Measurements from ENCODE around the gene REP15.
"Not testable (repeated sequence)": the region's sequence is repeated elsewhere in the genome, so short reads cannot be mapped to it uniquely, and the experiment has no call there.

Gene REP15

DNA sequence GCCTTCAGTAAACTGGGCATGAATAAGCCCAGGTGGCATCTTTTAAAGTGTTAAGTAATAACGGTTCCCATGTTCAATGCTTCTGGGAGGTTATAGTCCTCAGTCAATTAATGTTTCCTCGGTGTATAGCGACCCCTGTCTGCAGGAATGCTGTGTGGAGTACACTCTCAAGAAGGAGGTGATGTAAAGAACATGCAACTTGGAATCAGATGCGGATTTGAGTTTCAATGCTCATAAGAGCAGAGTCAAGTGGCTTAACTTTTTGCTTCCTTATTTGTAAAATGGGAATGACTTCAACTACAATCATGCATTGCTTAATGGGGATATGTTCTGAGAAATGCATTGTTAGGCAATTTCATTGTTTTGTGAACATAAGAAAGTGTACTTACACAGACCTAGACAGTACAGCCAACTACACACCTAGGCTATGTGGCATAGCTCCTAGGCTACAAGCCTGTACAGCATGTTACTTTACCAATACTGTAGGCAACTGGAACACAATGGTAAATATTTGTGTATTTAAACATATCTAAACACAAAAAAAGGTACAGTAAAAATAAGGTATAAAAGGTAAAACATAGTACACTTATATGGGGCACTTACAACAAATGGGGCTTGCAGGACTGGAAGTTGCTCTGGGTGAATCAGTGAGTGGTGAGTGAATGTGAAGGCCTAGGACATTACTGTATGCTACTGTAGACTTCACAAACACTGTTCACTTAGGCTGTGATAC, 7.6 kb downstream of the REP15 start:
- FAIRE-seq, result no peak

DNA sequence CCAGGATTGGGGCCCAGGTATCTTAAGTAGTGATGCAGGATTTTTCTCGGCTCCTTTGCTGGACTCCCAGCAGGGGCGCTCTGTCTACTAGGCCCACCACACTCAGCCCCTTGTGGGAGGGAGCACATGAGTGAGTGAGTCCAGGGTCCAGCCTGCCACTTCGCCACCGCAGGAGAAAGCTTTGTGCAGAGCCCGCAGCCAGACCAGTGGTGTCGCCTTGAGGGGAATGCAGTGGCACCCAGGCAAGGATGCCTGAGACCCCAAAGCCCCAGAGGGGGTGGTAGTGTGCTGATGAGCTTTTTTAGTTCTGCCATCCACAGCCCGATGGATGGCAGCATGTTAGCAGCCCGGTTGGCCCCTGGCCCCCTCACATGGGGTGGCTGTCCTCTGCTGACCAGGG, 9.0 kb downstream of the REP15 start:
- no peak for FAIRE-seq

DNA sequence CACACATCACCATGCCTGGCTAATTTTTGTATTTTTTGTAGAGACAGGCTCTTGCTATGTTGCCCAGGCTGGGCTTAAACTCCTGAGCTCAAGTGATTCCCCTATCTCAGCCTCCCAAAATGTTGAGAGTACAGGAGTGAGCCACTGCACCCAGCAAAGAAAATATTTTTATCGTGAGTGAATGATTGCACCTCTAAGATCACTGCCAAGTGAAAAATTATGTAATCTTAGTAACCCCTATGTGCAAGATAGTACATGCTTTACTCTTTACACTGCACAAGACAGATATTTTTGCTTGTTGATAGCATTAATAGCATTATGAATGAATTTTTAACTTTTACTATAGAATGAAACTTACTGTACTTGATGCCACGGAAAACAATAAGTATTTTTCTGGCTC, 11.0 kb downstream of the REP15 start:
- FAIRE-seq, result no peak

DNA sequence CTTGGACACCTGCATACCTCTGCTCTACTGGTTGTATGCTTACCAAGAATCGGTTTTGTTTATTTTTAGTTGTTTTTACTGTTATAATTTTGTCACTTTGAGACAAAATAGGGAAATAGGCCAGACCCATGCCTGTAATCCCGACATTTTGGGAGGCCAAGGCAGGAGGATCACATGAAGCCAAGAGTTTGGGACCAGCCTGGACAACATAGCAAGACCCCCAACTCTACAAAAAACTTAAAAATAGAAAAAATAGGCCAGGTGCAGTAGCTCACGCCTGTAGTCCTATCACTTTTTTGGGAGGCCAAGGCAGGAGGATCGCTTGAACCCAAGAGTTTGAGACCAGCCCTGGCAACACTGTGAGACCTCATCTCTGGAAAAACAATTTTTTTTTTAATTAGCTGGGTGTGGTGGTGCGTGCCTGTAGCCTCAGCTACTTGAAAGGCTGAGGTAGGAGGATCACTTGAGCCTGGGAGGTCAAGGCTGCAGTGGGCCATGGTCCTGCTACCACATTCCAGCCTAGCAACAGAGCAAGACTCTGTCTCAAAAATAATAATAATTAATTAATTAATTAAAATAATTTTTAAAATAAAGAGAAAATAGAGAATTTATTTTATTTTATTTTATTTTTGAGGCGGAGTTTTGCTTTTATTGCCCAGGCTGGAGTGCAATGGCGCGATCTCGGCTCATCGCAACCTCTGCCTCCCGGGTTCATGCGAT, 13.1 kb downstream of the REP15 start:
- FAIRE-seq, result no peak

DNA sequence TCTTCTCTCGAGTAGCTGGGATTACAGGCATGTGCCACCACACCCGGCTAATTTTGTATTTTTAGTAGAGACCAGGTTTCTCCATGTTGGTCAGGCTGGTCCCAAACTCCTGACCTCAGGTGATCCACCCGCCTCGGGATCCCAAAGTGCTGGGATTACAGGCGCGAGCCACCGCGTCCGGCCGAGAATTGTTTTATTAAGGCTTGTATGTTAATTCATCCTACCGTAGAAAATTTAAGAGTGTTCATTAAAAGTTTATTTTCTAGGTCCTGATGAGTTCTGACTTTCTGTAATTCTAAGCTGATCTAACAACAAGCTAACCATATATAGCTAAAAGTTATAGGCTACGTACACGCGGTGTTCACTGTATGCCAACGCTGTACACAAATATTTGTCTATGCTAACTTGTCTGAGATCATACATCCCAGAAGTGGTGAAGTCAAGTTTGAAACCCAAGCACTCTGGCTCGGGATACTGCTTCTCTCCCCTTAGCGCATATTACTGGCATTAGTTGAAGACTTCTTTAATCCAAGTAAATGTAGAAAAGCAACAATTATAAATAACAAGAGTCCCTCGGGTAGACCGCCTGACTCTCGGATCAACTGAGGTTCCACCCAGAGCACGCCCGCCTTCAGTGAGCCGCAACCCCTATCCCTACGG, 13.8 kb downstream of the REP15 start:
- FAIRE-seq, result no peak

DNA sequence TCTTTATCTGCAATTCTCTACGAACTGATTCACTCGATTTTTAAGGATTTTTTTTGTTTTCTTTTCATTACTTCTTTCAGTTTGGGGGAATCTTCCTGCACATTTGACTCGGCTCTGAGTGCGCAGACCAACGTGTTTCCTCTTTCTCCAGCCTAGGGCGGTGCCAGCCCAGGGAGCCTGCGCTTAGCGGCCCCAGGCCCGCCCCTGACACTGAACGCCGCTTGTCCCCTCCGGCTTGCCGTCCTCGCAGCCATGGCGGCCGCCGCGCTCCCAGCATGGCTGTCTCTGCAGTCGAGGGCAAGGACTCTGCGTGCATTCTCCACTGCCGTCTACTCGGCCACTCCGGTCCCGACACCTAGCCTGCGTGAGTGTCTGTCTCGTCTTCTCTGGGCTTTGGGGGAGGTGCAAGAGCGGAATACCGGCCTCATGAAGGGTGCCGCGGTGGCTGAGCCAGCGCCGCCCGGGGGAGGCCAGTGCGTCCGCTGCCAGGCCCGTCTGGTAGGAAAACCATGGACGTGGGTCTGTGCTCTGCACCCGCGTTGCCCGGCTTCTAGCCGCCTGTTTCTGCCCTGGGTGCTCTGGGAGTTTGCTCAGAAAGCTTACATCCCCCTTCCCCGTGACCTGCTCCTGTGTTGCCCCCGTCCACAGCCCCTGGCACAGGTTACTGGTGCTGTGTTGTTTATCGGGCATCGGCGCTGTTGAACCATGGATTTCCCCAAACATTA, 14.5 kb downstream of the REP15 start, which contains the start of gene MRPS35:
MRPS35 (plus strand) TSS at position 241 of the 725 bp plus-strand sequence; CDS start at position 253, 12 bp downstream.
- FAIRE-seq, result no peak

DNA sequence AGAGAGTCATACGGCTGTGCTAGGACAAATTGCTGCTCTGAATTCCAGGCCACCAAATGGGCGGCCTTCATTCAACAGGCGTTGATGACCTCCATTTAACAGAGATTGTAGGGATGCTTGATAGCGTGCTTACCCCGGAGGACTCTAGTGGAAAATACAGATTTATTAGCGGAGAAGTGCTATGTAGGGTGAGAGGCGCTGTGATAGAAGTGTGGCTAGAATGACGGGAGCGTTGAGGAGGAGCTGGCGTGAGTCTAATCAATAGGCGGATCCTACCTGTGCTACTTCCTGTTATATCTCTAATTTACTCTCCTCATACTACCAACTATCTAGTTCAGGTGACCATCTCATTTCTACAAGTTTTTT, 15.1 kb downstream of the REP15 start:
- no peak for FAIRE-seq

DNA sequence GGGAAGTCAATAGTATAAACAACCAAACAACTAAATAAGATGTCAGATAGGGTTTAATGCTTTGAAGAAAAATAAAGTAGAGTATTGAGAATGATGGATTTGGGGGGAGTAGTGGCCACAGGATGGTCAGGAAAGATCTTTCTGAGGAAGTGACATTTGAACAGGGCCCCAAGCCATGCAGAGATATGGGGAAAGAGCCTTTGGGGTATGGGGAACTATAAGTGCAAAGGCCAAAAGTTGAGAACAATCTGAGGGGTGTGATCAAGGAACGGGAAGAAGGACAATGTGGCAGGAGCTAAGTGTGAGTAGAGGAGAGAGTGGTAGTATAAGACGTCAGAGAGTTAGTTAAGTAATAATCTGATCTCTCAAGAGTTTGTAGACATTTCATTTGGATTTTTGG, 15.7 kb downstream of the REP15 start:
- FAIRE-seq, result no peak

DNA sequence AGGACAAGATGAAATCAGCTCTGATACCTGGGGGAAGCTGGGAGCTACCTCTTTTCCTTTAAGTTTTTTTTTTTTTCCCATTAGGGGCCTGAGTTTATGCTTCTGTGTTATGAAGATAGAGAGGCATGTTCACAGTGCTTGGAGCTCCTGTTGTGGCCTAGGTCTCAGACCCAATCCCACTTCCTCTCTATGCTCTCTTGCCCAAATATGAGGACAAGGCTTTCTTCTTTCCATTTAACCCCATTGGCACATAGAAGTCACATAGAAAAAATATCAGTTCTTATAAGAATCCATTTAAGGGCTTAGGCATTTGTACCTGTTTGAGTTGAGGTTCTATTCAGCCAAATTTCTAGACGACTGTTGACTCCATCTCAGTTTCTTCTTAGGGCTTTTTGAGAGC, 27.0 kb downstream of the REP15 start:
- FAIRE-seq, result no peak

DNA sequence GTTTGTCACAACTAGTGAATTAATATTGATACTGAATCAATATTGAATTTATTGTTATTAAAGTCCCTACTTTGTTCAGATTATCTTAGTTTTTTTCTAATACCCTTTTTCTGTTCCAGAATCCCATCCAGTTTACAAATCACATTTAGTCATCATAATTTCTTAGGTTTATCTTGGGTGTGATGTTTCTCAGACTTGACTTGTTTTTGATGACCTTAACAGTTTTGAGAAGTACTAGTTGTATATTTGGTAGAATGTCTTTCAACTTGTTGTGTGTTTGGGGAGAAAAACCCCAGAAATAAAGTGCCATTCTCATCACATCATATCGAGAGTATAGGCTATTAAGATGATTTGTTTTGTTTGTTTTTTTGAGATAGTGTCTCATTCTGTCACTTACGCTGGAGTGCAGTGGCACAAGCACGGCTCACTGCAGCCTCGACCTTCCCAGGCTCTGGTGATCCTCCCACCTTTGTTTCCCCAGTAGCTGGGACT, 33.9 kb downstream of the REP15 start:
- FAIRE-seq, result no peak

DNA sequence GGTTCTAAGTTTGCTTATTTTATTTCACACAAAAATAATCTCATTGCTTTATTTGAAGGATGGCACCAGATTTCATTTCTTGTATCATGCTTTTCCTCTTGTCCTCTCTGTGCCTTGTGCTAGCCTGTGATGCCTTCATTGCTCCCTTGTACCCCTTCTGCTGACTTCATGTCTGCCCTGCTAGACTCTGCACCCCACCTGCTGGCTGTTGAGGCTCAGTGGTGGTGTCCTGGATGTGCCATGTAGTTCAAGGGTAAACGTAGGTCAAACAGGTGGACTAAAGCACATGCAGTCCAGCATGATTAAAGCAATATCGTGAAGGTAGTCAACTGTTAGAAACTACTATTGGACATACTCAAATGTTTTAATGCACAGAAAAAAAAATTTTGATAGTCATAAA, 36.0 kb downstream of the REP15 start:
- no peak for FAIRE-seq

DNA sequence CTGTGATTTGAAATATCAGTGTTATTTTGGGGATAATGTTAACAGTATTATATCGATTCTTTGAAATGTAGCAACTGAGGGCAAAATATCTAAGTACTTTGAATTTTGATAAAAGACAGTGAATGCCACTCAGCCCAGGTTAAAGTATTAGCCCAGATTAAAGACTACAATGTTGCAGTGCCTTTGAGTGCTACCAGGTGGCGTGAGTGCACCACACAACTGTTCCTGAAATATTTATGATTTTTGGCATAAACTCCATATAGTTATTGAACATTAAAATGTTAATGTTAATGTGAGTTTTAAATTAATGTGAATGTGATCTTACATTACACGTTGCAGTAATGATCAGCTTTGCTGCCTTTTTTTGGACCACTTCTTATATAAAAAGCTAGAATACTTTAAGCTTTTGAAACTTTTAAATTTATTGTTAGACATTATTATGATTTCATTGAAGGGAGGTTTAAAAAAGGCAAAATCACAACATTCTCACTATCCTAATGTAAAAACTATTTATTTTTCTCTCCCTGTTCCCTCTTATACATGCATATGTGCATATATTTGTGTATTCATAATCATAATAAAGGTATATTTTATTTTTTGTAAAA, 36.9 kb downstream of the REP15 start:
- FAIRE-seq, result peak; percentile 68

DNA sequence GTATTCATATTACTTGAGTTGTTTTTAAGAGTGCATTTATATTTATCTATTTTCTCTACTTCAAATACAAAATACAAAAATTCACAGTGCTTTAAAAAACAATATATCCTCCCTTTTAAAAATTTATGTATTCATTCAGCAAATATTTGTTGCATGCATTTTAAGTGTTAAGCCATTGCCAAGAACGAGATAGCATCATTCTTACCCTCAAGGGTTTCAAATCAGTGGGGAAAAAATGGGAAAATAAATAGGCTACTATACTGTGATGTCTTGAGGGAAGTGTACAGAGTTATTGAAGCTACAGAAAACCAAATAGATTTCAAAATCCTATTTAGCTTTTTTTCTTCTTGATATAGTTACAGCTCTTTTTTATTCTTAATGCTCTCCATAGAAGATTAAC, 37.5 kb downstream of the REP15 start:
- FAIRE-seq, result no peak

DNA sequence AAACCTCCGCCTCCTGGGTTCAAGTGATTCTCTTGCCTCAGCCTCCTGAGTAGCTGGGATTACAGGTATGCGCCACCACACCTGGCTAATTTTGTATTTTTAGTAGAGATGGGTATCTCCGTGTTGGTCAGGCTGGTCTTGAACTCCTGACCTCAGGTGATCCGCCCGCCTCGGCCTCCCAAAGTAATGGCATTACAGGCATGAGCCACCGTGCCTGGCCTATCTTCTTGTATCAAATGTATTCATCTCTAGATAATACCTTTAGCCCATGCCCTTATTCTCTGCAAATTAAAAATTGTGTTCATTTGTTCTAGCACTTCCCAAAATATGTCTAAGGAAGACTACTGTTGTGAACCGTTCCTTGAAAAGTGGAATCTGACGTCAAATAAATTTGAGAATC, 38.1 kb downstream of the REP15 start:
- not testable (repeated sequence) for FAIRE-seq

DNA sequence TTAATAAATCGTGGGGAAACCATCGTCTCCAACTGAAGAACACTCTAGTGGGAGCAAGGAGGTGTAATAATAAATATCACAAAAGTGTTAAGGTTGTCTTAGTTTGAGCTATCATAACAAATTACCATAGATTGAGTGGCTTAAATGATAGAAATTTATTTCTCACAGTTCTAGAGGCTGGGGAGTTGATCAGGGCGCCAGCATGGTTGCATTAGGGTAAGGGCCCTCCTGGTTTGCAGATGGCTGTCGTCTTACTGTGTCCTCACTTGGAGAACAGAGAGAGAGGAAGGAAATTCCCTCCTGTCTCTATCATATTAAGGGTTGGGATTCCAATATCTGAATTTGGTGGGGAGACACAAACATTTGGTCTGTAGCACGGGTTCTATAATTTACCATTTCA, 47.4 kb downstream of the REP15 start:
- FAIRE-seq, result no peak

DNA sequence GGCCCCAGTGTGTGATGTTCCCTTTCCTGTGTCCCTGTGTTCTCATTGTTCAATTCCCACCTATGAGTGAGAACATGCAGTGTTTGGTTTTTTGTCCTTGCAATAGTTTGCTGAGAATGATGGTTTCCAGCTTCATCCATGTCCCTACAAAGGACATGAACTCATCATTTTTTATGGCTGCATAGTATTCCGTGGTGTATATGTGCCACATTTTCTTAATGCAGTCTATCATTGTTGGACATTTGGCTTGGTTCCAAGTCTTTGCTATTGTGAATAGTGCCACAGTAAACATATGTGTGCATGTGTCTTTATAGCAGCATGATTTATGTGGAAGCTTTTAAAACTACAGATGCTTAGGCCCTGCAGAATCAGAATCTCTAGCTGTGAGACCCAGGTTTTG, 49.5 kb downstream of the REP15 start:
- FAIRE-seq, result not testable (repeated sequence)

Measured in colon (tissue), 2 donors.